SU-DHL-6 (cell line): ENCODE results near the gene AGAP9.
"Not testable (repeated sequence)": the region's sequence is repeated elsewhere in the genome, so short reads cannot be mapped to it uniquely, and the experiment has no call there.

Source experiments
- EZH2phosphoT487 ChIP-seq: fragments of 200-600 bp; sonication (generic), shearing (Covaris generic); conservative IDR thresholded peaks from 2 replicates; pipeline ENCODE4 v1.6.1; 2018; ENCODE audit warnings: mild to moderate bottlenecking, antibody characterized with exemption, low read length, moderate library complexity, mixed read lengths
- TF ChIP-seq, protein P1 (sequence below): fragments of 200-600 bp; sonication (generic); IDR thresholded peaks from one replicate; pipeline ENCODE4 v1.5.1; 2017; ENCODE audit warnings: antibody characterized with exemption, mild to moderate bottlenecking, low read length, moderate library complexity; ENCODE audit not compliant: insufficient read depth, poor library complexity, severe bottlenecking

DNA sequence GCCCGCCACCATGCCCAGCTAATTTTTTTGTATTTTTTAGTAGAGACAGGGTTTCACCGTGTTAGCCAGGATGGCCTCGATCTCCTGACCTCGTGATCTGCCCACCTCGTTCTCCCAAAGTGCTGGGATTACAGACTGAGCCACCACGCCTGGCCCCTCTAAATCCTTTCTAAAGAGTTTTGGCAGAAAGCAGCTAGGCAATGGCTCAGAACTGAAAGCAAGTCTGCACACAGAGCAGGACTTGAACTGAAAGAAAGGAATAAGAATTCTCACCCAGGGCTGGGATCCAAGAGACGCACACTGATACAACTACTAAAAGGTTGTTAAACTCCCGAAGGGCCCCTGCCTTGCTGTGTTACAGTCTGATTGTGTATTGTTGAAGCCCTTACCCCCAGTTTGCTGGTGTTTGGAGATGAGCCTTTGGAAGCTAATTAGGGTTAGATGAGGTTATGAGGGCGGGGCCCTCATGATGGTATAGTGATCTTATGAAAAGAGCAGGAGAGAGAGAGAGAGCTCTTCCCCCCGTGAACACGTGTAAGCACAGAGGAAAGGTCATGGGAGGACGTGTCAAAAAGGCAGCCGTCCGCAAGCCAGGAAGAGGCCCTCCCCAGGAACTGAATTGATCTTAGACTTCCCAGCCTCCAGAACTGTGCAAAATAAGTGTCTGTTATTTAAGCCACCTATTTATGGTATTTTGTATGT, 58.1 kb downstream of the AGAP9 start:
- TF ChIP-seq, protein P1, sequence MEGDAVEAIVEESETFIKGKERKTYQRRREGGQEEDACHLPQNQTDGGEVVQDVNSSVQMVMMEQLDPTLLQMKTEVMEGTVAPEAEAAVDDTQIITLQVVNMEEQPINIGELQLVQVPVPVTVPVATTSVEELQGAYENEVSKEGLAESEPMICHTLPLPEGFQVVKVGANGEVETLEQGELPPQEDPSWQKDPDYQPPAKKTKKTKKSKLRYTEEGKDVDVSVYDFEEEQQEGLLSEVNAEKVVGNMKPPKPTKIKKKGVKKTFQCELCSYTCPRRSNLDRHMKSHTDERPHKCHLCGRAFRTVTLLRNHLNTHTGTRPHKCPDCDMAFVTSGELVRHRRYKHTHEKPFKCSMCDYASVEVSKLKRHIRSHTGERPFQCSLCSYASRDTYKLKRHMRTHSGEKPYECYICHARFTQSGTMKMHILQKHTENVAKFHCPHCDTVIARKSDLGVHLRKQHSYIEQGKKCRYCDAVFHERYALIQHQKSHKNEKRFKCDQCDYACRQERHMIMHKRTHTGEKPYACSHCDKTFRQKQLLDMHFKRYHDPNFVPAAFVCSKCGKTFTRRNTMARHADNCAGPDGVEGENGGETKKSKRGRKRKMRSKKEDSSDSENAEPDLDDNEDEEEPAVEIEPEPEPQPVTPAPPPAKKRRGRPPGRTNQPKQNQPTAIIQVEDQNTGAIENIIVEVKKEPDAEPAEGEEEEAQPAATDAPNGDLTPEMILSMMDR: not testable (repeated sequence)
- TF ChIP-seq EZH2phosphoT487: not testable (repeated sequence)
